Caco-2 (cell line): Measurements from ENCODE around the gene SERTM1. TPM values are rescaled to one million over a fixed set of nuclear protein-coding genes. Genes with fewer than 3 reads are reported as not detected.

Experiments used
- BruUV-seq: library from RNA; stranded (reverse); fragments of 400-500 nt; replicated peaks from 2 replicates; lab custom pipeline; 2021; lab: Mats Ljungman, UMichigan
- CTCF ChIA-PET: fragments of 300-600 bp; sonication (Branson Sonifier 250); formaldehyde crosslinking; loops from one replicate; lab custom pipeline; 2022; ENCODE audit warnings: antibody characterized with exemption; lab: Charles Lee
- POLR2A ChIA-PET: fragments of 300-600 bp; sonication (Branson Sonifier 250); formaldehyde crosslinking; loops from one replicate; lab custom pipeline; 2022; ENCODE audit warnings: antibody characterized with exemption; lab: Charles Lee
- DNase-seq, 2 experiments: peaks; one replicate each; pipeline versions ENCODE4 v3.0.0 to v3.0.0-alpha.2; 2020 to 2022
- H3K27me3 ChIP-seq: replicated peaks from 2 replicates; pipeline ENCODE4 v1.6.0; 2011; ENCODE audit warnings: low read length; ENCODE audit not compliant: control insufficient read depth, insufficient read depth
- H3K36me3 ChIP-seq: 2 replicates; pipeline ENCODE4 v1.5.1; 2011; ENCODE audit warnings: low read length; ENCODE audit not compliant: control insufficient read depth, insufficient read depth
- H3K4me1 ChIP-seq: fragments of 250-450 bp; sonication (Bioruptor Pico); 2 replicates; pipeline ENCODE4 v1.5.1; 2020; ENCODE audit warnings: mild to moderate bottlenecking
- H3K4me3 ChIP-seq: 2 replicates; pipeline ENCODE4 v1.5.1; 2011; ENCODE audit warnings: low read depth, mild to moderate bottlenecking, control low read depth, low read length
- H3K9me3 ChIP-seq: fragments of 250-450 bp; sonication (Bioruptor Pico); 2 replicates; pipeline ENCODE4 v1.5.1; 2020; ENCODE audit warnings: mild to moderate bottlenecking, moderate library complexity
- H3K27ac Mint-ChIP-seq: one replicate; pipeline ENCODE4 v1.8.0; 2022; ENCODE audit warnings: mixed read lengths; ENCODE audit not compliant: unreplicated experiment
- H3K27me3 Mint-ChIP-seq: one replicate; pipeline ENCODE4 v1.8.0; 2022; ENCODE audit warnings: mixed read lengths; ENCODE audit not compliant: insufficient read depth, unreplicated experiment
- H3K36me3 Mint-ChIP-seq: one replicate; pipeline ENCODE4 v1.8.0; 2022; ENCODE audit warnings: mild to moderate bottlenecking, mixed read lengths; ENCODE audit not compliant: insufficient read depth, unreplicated experiment
- H3K4me1 Mint-ChIP-seq: one replicate; pipeline ENCODE4 v1.8.0; 2022; ENCODE audit warnings: low read depth, mixed read lengths; ENCODE audit not compliant: unreplicated experiment
- H3K4me3 Mint-ChIP-seq: one replicate; pipeline ENCODE4 v1.8.0; 2022; ENCODE audit warnings: mild to moderate bottlenecking, moderate library complexity, mixed read lengths; ENCODE audit not compliant: unreplicated experiment
- H3K9me3 Mint-ChIP-seq: one replicate; pipeline ENCODE4 v1.8.0; 2022; ENCODE audit warnings: mixed read lengths; ENCODE audit not compliant: unreplicated experiment
- intact Hi-C: fragments of 100-400 bp; cut with micrococcal nuclease; formaldehyde crosslinking; loops from one replicate; pipeline ENCODE4 v1.10.0; 2022; ENCODE audit not compliant: unreplicated experiment
- total RNA-seq: library from RNA; stranded (reverse); gene quantifications from 2 replicates; pipeline ENCODE4 v1.2.3, GENCODE V29; 2022
- TF ChIP-seq, protein P1 (sequence below), 2 experiments: fragments of 200-600 bp in 1 of 2; IDR thresholded peaks; 1 replicate in 1 of 2; 2 replicates in 1 of 2; pipeline versions ENCODE4 v1.5.1 to v1.8.0; 2011 to 2022; ENCODE audit warnings: antibody characterized with exemption in 1 of 2, control low read depth in 1 of 2, inconsistent platforms in 1 of 2, low read depth in 1 of 2, low read length in 1 of 2, mild to moderate bottlenecking in 1 of 2, moderate library complexity in 1 of 2; ENCODE audit not compliant: insufficient read depth in 1 of 2, severe bottlenecking in 1 of 2, unreplicated experiment in 1 of 2

Gene SERTM1
- total RNA-seq, 1 experiment from 2014 or later: not detected

DNA sequence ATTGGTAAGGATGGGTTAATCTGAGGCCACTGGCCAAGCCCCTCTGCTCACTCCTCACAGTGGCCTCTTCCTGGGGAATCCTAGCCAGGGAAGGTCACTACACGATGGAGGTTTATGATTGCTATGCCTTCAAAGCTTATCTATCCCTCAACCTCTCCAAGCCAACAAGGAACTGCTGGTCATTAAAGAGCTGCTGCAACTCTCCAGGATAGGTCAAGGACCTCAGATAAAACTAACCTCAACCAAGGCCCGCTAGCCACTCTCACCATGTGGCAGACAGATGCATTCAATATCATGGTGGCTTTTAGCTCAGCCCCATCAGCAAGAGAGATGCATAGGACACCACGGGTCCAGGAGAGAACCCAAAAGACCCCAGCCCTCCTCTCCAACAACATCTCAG, 71.6 kb downstream of the SERTM1 start:
- ChIA-PET CTCF (no interaction called here), POLR2A (no interaction called here)
- intact Hi-C loops: no loop called here
- Histone ChIP-seq H3K27me3 (no peaks in the 10 kb centered on the region), H3K36me3 (no peaks in the 10 kb centered on the region), H3K9me3 (no peaks in the 10 kb centered on the region), H3K4me3 (no peak overlapping the region), H3K4me1 (no peaks in the 10 kb centered on the region)
- no peaks in the 10 kb centered on the region for H3K4me1 Mint-ChIP-seq
- peaks cover 7% of the 10 kb centered on the region for H3K27me3 Mint-ChIP-seq
- H3K27ac Mint-ChIP-seq: no peak overlapping the region
- DNase-seq: no peak
- no peaks in the 10 kb centered on the region for H3K36me3 Mint-ChIP-seq
- BruUV-seq: no TSS peak
- TF ChIP-seq, protein P1, sequence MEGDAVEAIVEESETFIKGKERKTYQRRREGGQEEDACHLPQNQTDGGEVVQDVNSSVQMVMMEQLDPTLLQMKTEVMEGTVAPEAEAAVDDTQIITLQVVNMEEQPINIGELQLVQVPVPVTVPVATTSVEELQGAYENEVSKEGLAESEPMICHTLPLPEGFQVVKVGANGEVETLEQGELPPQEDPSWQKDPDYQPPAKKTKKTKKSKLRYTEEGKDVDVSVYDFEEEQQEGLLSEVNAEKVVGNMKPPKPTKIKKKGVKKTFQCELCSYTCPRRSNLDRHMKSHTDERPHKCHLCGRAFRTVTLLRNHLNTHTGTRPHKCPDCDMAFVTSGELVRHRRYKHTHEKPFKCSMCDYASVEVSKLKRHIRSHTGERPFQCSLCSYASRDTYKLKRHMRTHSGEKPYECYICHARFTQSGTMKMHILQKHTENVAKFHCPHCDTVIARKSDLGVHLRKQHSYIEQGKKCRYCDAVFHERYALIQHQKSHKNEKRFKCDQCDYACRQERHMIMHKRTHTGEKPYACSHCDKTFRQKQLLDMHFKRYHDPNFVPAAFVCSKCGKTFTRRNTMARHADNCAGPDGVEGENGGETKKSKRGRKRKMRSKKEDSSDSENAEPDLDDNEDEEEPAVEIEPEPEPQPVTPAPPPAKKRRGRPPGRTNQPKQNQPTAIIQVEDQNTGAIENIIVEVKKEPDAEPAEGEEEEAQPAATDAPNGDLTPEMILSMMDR (IDR thresholded peaks at IDR 0.05; ENCODE audit: insufficient read depth in 1 of 2, low read depth in 1 of 2, low read length in 1 of 2, severe bottlenecking in 1 of 2, unreplicated experiment in 1 of 2): no peak
- H3K9me3 Mint-ChIP-seq: peaks cover 15% of the 10 kb centered on the region
- no peak overlapping the region for H3K4me3 Mint-ChIP-seq

DNA sequence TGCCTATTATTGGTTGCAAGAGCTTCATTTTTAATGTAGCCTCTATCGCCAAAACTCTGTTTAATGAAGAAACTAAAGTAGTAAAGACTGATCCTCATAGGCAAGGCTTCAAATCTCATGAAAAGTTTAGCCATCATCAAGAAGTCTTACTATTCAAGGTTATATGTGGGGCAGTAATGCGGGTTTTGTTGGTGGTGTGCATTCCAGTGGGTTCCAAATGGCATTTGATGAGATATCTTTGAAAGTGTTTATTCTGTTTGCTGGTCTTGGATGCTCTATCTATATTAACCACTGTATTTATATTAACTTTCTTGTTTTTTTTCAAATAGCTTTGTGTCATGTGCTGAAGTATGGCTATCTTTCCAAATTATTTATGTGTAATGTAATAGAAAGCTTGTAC, 72.2 kb downstream of the SERTM1 start:
- Mint-ChIP-seq H3K4me3 (no peak overlapping the region), H3K4me1 (no peaks in the 10 kb centered on the region), H3K27me3 (peaks cover 9% of the 10 kb centered on the region), H3K27ac (no peak overlapping the region), H3K9me3 (peaks cover 15% of the 10 kb centered on the region), H3K36me3 (no peaks in the 10 kb centered on the region)
- no peaks in the 10 kb centered on the region for H3K9me3 ChIP-seq
- ChIA-PET CTCF (no interaction called here), POLR2A (no interaction called here)
- H3K4me3 ChIP-seq: no peak overlapping the region
- H3K4me1 ChIP-seq: no peaks in the 10 kb centered on the region
- H3K36me3 ChIP-seq: no peaks in the 10 kb centered on the region
- no peaks in the 10 kb centered on the region for H3K27me3 ChIP-seq
- BruUV-seq: no TSS peak
- intact Hi-C loops: no loop called here
- no peak for DNase-seq
- TF ChIP-seq, protein P1 (IDR thresholded peaks at IDR 0.05; ENCODE audit: insufficient read depth in 1 of 2, low read depth in 1 of 2, low read length in 1 of 2, severe bottlenecking in 1 of 2, unreplicated experiment in 1 of 2): no peak

Other genes with a start within 250 kb of the SERTM1 start
- not detected in 2 replicates for gene CCNA1, start 241.5 kb upstream of the SERTM1 start, total RNA-seq
- 8.7 and 11.5 TPM in 2 replicates for gene RFXAP, start 145.2 kb downstream of the SERTM1 start, total RNA-seq
- 1.2 TPM in 2 replicates for gene SMAD9, start 246.2 kb downstream of the SERTM1 start, total RNA-seq